Measurements from ENCODE around the gene STPG3. TPM values are rescaled to one million over a fixed set of nuclear protein-coding genes. Genes with fewer than 3 reads are reported as not detected.

STPG3 gene
- total and polyA plus RNA-seq, 2 of the 13 experiments (the other 11 are each of a cell fraction or from before 2014, with no cell fraction given), result not detected

DNA sequence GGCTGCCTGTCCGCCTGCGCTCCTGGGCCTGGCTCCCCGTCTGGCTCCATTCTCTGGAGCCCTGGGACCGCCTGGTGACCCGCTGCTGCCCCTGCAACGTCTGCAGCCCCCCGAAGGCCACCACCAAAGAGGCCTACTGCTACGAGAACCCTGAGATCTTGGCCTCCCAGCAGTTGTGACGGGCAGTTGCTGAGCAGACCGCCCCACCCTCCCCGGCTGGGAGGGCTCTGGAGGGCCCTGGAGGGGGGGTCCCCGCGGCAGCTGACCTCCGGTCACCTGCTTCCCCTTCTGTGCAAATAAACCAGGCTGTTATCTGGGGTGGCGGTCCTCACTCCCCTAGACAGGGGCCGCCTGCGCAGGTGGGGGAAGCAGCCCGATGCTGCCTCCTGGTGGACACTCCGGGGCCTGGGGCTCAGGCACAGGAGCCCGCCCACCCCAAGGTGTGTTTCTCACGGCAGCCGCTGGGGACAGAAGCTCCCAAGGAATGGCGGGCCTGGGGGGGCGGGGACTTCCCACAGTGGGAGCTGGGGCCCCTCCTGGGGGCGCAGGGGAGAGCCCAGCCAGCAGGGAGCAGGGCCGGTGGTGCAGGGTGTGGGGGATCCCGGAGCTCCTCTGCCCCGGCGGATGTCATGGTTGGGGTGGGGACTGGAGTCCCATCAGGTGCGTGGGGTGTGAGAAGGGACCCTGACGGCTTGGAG, 14.7 kb upstream of the STPG3 start (continued):
- TF ChIP-seq SKIL (CRISPR knock-in tag; IDR thresholded peaks at IDR 0.05; ENCODE audit: borderline replicate concordance) (peak; percentile 89), ZBED4 (CRISPR knock-in tag; IDR thresholded peaks at IDR 0.05; ENCODE audit: borderline replicate concordance) (no peak), ZNF713 (CRISPR knock-in tag; IDR thresholded peaks at IDR 0.05) (no peak), CC2D1A (CRISPR knock-in tag; IDR thresholded peaks at IDR 0.05) (no peak), ZBTB7A (CRISPR knock-in tag; IDR thresholded peaks at IDR 0.05) (peak; percentile 83), NFAT5 (CRISPR knock-in tag; IDR thresholded peaks at IDR 0.05) (no peak), ZNF205 (CRISPR knock-in tag; IDR thresholded peaks at IDR 0.05) (peak; percentile 70; the same call in 1 of the 2 replicates), ZNF225 (CRISPR knock-in tag; IDR thresholded peaks at IDR 0.05) (no peak), ZNF143 (CRISPR knock-in tag; IDR thresholded peaks at IDR 0.05) (0 out of 2 replicates have a peak, but pooled peaks have one; percentile 10), RFXAP (CRISPR knock-in tag; IDR thresholded peaks at IDR 0.05; ENCODE audit: borderline replicate concordance) (peak; percentile 53), RBM39 (IDR thresholded peaks at IDR 0.05; ENCODE audit: low read depth, low read length, poor library complexity, severe bottlenecking) (peak; percentile 89), SIX4 (CRISPR knock-in tag; IDR thresholded peaks at IDR 0.05) (no peak)
- TF ChIP-seq, protein P1, sequence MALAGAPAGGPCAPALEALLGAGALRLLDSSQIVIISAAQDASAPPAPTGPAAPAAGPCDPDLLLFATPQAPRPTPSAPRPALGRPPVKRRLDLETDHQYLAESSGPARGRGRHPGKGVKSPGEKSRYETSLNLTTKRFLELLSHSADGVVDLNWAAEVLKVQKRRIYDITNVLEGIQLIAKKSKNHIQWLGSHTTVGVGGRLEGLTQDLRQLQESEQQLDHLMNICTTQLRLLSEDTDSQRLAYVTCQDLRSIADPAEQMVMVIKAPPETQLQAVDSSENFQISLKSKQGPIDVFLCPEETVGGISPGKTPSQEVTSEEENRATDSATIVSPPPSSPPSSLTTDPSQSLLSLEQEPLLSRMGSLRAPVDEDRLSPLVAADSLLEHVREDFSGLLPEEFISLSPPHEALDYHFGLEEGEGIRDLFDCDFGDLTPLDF (CRISPR knock-in tag; IDR thresholded peaks at IDR 0.05), result no peak
- TF ChIP-seq, protein P2, sequence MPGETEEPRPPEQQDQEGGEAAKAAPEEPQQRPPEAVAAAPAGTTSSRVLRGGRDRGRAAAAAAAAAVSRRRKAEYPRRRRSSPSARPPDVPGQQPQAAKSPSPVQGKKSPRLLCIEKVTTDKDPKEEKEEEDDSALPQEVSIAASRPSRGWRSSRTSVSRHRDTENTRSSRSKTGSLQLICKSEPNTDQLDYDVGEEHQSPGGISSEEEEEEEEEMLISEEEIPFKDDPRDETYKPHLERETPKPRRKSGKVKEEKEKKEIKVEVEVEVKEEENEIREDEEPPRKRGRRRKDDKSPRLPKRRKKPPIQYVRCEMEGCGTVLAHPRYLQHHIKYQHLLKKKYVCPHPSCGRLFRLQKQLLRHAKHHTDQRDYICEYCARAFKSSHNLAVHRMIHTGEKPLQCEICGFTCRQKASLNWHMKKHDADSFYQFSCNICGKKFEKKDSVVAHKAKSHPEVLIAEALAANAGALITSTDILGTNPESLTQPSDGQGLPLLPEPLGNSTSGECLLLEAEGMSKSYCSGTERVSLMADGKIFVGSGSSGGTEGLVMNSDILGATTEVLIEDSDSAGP (CRISPR knock-in tag; IDR thresholded peaks at IDR 0.05; ENCODE audit: borderline replicate concordance), result peak; percentile 90

Data from HepG2 (cell line).